Measurements from ENCODE around the gene OTUD1.

Gene OTUD1

DNA sequence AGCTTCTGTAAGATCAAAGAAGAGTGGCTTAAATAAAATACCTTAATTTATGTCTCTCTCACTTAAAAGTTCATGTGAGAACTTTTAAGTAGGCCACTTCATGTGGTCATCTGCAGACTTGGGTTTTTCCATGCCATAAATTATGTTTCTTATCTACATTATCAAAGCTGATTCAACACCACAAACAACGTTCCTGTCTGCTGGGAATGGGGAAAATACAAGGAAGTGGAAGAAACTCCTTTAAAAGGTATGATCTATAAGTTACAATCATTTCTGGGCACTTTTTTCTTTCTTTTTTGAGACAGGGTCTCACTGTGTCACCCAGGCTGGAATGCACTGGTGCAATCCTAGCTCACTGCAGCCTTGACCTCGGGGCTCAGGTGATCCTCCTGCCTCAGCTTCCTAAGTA is 16.9 kb upstream of the OTUD1 start:
- no peak for DNase-seq

DNA sequence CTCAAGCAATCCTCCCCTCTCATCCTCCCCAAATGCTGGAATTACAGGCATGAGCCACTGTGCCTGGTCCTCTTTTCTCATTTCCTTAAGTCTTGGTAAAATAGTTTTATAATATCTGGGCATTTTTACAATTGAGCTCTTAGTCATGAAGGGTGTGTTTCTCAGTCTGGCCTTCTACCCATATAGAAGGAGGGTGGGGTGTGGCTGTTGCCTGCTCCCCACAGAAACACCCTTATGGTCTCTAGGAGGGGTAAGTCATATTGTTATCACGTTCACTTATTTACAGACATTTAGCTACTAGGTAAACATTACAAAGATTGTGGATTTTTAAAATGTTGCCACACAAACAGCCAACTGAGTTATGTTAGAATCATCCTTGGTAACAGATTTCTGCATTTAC is 6.7 kb upstream of the OTUD1 start:
- no peak for DNase-seq

DNA sequence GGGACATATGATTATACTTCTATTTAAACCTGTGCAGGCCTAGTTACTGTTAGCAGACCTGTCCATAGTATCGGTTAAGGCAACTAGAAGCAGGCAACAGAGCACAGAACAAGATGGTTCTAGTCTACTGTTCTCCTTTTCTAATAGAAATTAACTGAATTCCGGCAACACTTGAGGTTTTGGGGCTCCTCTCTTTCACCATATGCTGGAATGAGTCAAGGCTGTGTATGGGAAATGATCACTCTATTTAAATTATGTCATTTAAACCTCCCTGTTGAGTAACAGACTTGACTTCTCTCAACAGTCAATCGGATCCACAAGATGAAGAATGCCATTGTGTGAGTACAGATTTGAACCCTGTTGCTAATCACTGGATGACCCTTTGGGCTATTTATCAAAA is 6.2 kb upstream of the OTUD1 start:
- peak; percentile 40 for DNase-seq

DNA sequence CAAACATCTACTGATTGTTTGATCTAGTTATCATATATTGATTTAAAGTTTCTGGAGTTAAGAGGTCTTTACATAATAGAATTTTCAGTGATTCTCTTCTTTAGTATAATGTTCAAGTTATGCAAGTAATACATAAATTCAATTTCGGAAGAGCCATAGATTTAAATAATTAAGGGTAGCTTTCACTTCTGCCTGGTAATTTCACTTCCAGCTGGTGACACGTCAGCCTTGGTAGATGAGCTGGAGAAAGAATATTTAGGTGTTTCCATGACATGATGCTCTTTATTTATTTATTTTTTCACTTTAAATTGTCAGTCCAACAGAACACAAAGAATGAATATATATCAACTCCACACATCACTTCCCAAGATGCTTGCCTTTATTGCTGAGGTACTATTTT is 5.2 kb upstream of the OTUD1 start:
- no peak for DNase-seq

DNA sequence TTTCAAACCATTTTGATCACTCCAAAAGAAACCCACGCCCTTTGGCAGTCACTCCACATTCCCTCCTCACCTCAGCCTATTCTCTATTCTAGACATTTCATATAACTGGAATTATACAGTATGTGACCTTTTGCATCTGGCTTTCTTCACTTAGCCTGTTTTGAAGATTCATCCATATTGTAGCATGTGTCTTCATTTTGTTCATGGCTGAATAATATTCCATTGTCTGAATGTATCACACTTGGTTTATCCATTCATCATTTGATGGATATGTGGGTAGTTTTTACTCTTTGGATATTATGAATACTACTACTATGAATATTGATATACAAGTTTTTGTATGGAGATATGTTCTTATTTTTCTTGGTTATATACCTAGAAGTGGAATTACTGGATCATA is 3.5 kb upstream of the OTUD1 start:
- DNase-seq = no peak

DNA sequence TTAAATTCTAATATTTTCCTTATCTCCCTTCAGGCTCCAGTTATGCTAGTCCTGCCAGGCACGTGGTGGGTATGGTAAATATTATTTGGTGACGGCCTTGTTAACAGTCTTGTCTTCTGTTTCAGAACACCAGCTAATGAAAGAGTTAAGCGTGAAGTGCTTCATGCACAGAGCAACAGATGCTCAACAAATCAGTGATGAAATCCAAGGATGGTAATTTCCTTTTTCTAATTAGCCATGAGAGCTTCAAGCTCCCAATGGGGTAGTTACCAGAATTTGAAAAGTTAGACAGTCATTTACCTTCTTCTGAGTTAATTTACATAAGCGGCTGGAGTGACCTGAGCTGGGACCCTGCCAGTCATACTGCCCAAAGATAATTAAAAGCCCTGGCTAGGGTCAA is 1.9 kb upstream of the OTUD1 start:
- DNase-seq = no peak

DNA sequence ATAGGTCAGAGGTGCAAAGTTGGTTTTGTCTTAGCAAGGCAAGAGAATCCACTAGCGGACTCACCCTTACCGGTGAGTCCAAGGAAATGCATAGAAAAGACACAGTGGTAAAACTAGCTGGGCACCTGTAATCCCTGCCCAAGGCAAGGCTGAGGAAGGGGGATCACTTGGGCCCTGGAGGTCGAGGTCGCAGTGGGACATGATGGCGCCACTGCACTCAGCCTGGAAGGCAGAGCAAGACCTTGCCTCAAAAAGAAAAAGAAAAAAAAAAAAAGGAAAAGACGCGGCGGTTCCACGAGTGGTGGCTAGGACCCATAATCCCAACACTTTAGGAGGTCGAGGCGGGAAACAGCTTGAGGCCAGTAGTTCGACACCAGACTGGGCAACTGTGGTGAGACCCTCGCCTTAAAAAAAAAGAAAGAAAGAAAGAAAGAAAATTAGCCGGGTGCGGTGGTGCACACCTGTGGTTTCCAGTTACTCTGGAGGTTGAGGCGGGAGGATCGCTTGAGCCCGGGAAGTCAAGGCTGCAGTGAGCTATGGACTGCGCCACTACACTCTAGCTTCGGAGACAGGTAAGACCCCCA is 820 bp upstream of the OTUD1 start:
- no peak for DNase-seq

DNA sequence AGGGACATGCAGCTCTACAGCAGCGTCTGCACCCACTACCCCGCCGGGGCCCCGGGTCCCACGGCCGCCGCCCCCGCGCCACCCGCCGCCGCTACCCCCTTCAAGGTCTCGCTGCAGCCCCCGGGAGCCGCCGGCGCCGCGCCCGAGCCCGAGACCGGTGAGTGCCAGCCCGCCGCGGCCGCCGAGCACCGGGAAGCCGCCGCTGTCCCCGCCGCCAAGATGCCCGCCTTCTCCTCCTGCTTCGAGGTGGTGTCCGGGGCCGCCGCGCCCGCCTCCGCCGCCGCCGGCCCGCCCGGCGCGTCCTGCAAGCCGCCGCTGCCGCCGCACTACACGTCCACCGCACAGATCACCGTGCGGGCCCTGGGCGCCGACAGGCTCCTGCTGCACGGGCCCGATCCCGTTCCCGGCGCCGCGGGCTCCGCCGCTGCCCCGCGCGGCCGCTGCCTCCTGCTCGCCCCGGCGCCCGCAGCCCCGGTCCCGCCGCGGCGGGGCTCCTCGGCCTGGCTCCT is 631 bp downstream of the OTUD1 start:
- no peak for DNase-seq

DNA sequence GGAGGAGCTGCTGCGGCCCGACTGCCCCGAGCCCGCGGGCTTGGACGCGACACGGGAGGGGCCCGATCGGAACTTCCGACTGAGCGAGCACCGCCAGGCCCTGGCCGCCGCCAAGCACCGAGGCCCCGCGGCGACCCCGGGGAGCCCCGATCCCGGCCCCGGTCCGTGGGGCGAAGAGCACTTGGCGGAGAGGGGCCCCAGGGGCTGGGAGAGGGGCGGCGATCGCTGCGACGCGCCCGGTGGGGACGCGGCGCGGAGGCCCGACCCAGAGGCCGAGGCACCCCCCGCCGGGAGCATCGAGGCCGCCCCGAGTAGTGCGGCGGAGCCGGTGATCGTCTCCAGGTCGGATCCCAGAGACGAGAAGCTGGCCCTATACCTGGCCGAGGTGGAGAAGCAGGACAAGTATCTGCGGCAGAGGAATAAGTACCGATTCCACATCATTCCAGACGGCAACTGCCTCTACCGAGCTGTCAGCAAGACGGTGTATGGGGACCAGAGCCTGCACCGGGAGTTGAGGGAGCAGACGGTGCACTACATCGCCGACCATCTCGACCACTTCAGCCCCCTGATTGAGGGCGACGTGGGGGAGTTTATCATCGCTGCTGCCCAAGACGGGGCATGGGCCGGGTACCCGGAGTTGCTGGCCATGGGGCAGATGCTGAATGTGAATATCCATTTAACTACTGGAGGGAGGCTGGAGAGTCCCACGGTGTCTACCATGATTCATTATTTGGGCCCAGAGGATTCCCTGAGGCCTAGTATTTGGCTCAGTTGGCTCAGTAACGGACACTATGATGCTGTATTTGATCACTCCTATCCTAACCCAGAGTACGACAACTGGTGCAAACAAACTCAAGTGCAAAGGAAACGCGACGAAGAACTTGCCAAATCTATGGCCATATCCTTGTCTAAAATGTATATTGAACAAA is 1.4 kb downstream of the OTUD1 start:
- no peak for DNase-seq

DNA sequence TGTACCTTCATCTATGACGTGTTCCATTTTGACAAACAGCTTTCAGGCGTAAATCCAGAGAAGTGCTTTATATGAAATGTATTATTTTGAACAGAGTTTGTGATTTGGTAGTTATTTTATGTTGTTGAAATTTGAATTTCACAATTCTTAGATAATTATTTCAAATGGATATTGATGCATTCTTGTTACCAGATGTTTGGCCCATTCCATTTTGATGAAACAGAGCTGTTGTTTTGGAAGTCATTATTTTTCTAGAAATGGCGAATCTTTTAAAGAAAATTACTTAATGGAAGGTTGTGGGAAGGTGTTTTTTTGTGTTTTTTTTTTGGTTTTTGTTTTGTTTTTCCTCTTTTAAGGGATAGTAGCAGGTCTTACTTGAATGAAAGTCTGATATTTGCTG is 2.4 kb downstream of the OTUD1 start:
- DNase-seq = no peak

DNA sequence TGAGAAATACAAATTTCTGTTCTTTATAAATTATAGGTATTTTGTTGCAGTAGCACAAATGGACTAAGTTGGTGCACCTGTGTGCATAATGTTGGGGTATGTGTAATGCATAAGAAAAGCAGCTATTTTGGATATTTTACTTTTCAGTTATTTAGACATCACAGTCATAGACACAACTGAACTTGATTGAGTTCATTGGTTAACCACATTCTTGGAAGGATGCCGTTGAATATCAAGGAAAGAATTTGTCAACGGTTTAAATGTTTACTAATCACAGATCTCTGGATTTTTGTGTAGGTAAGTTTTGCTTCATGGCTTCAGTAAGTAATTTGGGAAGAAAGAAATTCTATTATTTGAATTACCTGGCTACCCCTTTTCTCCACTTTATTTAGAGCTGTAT is 4.1 kb downstream of the OTUD1 start:
- peak; percentile 66 for DNase-seq

DNA sequence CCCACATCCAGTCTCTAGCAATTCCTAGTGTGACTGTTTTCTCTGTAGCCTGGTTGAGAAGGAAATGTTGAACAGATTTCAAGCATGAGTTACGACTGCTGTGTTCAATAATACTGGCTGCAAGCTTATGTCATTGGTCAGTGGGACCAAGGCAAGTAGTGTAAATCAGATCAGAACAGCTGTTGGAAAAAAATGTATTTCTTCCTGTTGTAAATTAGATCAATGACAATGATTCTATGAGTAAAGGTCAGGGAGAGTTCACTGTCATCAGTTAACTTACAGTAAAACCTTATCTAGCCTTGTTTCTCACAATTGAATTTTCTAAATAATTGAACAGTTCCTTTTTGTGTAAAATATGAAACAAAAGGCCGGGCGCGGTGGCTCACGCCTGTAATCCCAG is 6.7 kb downstream of the OTUD1 start:
- no peak for DNase-seq

DNA sequence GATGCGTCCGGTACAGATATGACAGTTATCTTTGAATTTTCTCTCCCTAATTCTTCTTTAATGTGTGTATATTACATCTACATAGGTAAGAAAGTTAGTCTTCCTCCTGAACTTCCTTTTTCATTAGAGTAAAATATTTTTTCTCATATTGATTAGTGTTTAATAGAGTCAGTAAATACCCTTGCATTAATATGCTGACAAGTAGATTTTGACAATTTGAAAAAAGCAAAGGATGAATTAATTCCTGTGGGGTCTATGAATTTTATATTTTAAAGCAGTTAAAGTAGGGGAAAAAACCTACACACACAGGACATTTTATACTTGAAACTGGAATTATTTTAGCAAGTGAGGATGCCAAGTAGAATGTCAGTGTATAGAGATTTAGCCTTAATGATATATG is 9.4 kb downstream of the OTUD1 start:
- no peak for DNase-seq

DNA sequence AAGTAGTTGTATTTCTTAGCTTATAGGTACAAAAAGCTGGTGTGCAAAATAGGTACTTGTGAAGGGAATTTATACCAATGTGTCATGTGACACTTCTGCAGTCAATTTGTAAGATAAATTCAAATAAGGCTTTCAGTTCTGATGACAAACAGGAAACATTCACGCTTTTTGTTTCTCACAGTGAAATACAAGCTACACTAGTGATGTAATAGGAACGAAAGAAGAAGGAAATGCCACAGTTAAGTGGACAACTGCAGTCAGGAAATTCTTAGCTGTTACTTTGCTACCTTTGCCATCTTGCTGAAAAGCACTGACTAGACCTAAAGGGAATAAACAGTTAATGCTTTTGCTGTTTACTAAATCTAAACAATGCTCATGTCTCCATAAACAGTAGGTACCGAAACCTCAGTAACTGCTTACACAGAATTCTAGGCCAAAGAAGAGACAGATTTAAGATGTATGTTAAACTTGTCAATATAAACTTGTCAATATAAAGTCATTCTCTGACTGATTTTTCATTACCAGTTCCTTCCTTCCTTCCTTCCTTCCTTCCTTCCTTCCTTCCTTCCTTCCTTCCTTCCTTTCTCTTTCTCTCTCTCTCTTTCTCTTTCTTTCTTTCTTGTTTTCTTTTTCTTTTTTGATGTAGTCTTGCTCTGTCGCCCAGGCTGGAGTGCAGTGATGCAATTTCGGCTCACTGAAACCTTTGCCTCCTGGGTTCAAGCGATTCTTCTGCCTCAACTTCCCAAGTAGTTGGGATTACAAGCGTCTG is 10.1 kb downstream of the OTUD1 start:
- DNase-seq = peak; percentile 33

DNA sequence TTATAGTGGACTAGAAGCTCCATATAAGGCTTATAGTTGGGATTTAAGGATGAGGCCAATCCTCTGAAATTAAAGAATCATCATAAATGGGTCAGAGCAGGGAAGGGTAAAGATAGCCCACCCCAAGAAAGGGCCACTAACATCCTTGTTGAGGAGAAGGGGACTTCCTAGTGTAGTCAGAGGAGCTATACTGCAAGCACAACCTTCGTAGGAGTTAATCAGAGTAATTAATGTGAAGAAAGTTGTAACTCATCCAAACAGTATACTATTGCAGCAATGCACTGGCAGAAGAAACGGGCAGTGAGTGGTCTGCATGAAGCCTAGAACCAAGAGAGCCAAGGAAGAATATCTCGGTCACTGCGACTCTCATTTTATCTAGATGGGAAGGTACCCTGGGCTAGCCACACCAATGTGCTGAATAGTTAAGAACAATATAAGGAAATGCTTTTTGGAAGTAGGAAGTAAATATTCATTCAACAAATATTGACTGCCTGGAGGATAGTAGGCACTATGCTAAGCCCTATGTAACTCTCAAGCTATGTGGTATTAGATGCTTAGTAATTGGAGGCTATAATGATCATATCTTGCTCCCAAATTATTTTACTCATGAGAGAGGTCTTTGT is 13.3 kb downstream of the OTUD1 start:
- no peak for DNase-seq

DNA sequence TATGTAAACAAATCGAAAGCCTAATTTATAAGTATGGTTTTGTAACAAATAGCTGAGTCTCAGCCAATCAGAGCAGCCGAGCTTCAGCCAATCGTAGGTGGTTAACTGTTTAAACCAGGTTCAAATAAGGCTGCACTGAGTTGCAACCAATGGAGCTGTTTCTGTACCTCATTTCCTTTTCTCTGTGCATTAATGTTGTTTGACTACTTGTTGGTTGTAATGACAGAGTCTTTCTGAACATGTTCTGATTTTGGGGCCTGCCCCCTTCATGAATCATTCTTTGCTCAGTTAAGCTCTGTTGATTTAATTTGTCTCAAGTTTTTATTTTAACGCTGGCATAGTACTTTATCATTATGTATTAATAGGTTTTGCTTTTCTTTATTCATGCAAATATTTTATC is 14.6 kb downstream of the OTUD1 start:
- no peak for DNase-seq

DNA sequence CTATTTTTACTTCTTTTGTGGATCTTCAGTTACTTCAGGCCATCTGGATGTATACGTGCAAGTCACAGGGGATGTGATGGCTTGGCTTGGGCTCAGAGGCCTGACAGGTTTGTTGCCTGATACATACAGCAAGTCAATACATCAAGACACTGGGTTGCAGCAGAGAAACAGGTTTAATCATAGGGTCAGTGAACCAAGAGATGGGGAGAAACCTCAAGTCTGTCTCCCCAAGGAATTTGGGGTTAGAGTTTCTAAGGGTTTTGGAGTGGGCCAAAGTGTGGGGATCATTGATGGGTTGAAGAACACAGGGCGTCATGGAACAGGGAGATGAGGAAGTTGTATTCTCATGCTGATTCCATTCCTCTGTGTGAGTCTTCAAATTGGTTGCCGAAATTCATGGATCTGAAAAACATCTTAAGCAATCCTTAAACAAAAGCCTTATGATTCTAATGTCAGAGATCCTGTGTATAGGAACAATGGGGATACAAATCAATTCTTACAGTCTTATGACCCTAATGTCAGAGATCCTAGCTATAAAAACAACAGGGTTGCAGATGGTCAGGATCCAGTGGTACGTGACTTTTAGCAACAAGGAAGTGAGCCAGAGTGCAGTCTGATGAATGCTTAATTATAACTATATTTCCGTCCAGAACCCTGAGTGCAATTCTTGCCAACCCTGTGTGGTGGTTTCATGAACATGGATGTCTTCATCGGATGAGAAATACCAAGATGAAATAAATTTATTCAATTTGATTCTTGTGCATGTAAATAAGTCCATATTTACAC is 18.9 kb downstream of the OTUD1 start:
- no peak for DNase-seq

DNA sequence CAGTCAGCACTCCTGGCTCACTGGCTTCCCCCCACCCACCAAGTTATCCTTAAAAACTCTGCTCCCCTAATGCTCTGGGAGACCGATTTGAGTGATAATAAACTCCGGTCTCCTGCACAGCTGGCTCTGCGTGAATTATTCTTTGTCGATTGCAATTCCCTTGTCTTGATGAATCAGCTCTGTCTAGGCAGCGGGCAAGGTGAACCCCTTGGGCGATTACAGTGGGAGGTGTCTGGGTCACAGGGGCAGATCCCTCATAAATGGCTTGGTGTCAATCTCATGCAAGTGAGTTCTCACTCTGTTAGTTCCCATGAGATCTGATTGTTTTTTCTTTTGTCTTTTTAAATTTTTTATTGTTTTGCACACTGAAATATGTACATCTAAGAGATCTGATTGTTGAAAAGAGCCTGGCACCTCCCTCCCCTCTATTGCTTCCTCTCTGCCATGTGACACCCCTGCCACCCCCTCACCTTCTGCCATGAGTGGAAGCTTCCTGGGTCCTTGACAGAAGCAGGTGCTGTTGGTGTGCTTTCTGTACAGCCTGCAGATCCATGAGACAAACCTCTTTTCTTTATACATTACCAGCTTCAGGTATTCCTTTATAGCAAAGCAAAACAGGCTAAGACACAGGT is 20.5 kb downstream of the OTUD1 start:
- DNase-seq = no peak

DNA sequence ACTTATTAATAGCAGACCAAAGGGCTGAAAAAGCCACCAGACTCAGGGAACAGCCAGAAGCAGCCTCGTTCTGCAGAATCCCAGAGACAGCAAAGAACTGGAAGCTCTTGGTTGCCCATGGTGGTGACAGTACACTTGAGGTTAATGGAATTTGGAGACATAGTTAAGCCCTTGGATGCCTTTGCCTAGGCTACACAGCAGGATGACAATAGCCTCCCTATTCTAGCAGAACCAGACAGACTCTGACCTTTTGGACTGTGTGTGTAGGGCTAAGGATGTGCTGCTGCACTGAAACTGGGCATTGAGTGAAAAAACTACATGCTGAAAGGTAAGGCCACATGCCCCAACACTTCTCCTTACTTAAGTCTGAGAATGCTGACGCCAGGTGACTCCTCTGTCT is 22.7 kb downstream of the OTUD1 start:
- no peak for DNase-seq

DNA sequence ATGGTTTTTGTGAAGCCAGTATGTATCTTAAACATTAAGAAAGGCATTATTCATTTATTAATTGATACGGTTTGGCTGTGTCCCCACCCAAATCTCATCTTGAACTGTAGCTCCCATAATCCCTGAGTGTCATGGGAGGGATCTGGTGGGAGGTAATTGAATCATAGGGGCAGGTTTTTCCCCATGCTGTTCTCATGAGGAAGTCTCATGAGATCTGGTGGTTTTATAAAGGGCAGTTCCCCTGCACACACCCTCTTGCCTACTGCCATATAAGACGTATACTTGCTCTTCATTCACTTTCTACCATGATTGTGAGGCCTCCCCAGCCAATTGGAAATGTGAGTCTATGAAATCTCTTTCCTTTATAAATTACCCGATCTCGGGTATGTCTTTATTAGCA is 28.1 kb downstream of the OTUD1 start:
- no peak for DNase-seq

DNA sequence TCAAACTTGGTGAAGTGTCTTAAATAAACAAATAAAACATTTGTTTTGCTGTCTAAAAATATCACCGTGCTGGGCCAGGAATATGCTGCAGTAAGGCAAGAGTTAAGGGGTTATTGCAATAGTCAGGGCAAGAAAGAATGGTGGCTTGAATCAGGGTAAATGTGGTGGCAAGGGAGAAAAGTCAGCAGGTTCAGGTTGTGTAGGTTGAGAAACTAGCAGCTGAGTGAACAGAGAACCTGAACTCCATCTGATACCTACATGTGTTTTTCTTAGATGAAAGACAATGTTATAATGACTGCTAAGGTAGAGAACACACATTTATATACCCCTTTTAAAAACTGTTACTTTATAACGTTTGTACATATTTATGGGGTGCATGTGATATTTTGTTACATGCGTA is 28.7 kb downstream of the OTUD1 start:
- DNase-seq = no peak
